Hippocampal formation (tissue), 2 donors: ENCODE data around the gene NFKB1.

Experiments
- DNase-seq, 2 donors: peaks; one replicate each; lab custom pipeline; 2025; lab: John Stamatoyannopoulos, UW

NFKB1 gene

DNA sequence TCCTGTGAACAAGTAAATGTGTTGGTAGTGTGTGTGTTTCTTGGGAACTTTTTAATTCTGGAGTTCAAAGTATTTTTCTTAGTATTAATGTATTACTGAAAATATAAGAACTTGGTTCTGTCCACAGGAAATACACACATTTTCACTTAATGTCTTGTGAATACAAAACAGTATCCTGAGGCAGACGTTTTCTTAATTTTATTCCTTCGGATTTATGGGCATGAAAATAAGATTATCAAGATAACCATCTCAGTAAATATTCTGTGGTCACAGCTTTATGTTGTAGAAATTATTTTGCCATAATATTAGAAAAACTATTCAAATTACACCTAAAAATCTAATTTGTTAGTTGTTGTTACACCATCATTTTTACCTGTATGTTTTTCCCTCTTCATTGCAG, 29.8 kb downstream of the NFKB1 start:
- DNase-seq: no peak

- DNase-seq: no peak
Measured at GRCh38 chr4:102531462-102531861, 30.3 kb downstream of the NFKB1 start.

GRCh38 chr4:102533348-102533747, 32.2 kb downstream of the NFKB1 start:
- DNase-seq: no peak

GRCh38 chr4:102533904-102534303, 32.7 kb downstream of the NFKB1 start:
- no peak for DNase-seq

GRCh38 chr4:102534845-102535244, 33.7 kb downstream of the NFKB1 start:
- DNase-seq: no peak

- DNase-seq: no peak
Measured at GRCh38 chr4:102535398-102536082, 34.4 kb downstream of the NFKB1 start.

DNA sequence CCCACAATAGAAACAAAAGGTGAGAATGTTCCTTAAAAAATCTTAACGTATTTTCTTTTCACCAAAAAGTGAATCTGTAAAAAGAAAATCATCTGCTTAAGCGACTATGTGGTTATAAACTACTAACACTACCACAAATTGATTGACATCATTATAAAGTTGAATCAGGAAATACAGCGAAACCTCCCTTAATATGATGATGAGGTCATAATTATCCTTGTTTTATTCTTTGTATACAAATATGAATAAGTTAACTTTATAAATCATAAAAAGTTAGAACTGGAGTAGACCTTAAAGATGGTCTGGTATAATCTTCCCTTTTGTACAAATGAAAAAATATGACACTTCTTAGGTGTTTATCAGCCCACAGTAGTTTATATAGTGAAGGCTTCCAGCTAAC, 35.6 kb downstream of the NFKB1 start:
- DNase-seq: no peak

DNA sequence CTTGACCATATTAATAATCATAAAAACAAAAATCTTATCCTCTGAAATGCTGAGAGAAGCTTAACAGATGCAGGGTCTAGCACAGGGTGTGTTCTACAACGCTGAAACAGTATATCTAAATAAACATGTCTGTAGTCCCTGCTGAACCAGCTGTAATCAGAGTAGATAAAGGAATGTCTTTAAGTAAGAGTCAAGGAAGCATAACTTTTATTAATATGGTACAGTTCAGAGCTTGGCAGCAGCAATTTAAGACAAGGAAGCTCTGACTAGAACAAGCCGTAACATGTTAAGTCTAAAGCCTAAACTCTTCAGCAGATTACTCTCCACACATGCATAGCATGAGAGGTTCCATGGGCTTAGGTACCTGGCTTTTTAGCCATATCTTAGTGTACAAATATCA, 36.1 kb downstream of the NFKB1 start:
- DNase-seq: no peak

GRCh38 chr4:102541697-102542096, 40.5 kb downstream of the NFKB1 start:
- DNase-seq: peak in 1 of 2 donors; percentile 6

- DNase-seq: no peak
Measured at GRCh38 chr4:102543030-102543928, 42.1 kb downstream of the NFKB1 start.

GRCh38 chr4:102546635-102547034, 45.5 kb downstream of the NFKB1 start:
- DNase-seq: no peak

GRCh38 chr4:102547973-102548372, 46.8 kb downstream of the NFKB1 start:
- DNase-seq: no peak

DNA sequence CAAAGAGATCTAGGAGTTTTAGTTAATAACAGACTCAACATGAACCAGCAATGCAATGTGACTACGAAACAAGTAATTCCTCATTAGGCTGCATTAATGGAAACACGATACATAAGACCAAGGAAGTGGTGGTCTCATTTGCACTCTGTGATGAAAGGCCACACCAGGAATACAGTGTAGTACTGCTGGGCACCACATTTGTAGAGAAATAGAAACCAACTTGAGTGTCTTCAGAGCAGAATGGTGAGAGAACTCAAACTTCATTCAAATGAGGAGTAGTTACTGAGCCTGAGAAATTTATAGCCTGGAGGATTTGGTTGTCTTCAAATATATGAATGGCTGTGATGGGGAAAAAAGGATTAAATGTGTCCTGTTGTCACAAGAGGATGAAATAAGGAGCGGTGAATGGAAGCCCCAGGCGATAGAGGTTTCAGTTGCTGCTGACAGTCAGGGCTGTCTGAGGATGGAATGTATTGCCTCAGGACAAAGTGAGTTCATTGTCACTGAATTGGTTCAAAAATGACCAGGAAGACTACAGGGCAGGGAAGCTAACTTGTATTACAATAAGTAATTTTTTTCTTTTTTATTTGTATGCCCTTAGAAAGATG, 50.9 kb downstream of the NFKB1 start:
- DNase-seq: no peak

DNA sequence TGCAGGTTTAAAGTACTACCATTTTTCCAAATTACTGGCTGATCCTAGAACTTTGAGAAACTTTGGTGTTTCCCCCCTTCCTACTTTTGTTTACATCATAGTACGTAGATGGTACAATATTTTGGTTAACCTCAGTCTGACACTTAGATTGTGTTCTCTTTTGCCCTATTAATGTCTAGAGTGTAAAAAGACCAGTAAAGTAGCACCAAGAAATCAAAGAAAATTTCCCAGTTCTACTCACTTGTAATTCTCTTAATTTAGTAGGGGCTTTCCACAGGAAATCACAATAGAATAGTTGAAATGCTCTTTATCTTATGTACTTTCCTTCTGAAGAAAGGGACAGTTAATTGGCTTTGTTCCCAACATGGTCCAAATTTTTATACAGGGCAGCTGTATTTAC, 51.6 kb downstream of the NFKB1 start:
- DNase-seq: no peak

DNA sequence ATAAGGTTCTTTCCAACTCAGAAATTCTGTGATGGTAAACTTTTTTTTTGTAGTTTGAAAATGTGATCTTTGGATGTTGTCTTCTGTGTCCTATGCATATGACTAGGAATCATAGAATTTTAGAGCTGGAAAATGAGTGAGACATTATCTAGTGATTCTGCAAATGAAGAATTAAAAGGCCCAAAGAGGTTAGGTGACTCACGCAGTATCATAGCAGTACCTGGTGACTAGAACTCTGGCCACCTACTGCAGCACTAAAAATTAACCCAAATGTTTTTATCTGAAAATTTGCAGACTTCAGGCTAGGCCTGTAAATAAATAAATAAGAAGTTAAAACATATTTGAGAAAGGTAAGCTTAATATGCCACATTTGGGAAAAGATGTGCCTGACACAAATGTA, 52.8 kb downstream of the NFKB1 start:
- no peak for DNase-seq

DNA sequence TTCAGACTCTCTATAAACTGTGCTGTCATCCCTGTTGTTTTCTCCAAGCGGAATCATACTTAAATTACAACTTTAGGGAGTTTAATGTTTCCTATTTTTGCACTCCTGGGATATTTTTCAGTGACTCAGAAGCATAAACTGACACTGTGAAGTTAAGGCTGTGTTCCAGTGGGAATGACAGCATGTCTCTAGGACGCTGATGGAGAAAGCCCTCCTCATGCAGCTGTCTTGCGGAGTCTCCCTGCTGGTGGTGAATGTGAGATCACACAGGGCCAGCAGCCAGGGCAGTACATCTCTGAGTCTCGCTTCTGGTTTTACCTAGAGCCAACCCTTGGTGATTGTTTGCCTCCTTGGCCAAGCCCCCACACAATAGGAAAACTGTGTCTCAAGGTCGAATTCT, 53.3 kb downstream of the NFKB1 start:
- DNase-seq: peak in 1 of 2 donors; percentile 23

DNA sequence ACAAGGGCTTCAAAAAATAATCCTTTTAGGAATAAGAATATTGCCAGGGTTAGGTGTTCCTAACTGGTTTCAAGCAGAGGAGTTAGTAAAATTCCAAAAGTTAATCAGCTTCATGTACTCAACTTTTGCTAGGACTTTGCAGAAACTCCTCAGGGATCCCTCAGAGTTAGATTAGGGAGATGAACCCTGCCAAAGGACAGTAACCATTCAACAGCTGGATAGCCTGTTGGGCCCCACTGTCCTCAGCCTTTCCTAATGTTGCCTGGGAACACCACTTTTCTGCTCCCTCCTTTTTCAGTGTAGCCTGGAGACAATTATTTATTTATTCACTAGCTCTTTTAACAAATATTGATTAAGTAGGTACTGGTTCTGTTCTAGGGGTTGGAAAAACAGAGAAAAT, 53.8 kb downstream of the NFKB1 start:
- no peak for DNase-seq

DNA sequence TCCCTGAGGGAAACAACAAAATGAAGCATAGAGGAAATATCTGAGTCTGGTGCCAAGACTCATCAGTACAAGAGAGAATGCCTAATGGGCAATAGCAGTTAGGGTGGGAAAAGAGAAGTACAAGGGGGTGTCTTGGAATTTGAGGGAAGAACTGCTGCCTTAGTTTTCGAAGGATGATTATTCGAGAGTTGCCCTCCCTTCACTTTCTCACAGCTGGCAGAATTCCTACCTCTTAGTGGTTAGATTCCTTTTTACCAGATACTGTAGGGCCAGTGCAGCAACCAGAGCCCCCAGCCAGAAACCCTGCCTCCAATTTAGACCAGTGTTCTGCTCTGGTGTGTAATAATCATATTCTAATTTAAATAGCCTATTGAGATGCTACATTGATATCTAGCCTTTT, 56.5 kb downstream of the NFKB1 start:
- no peak for DNase-seq

- DNase-seq: no peak
Measured at GRCh38 chr4:102560115-102560514, 59.0 kb downstream of the NFKB1 start.

DNA sequence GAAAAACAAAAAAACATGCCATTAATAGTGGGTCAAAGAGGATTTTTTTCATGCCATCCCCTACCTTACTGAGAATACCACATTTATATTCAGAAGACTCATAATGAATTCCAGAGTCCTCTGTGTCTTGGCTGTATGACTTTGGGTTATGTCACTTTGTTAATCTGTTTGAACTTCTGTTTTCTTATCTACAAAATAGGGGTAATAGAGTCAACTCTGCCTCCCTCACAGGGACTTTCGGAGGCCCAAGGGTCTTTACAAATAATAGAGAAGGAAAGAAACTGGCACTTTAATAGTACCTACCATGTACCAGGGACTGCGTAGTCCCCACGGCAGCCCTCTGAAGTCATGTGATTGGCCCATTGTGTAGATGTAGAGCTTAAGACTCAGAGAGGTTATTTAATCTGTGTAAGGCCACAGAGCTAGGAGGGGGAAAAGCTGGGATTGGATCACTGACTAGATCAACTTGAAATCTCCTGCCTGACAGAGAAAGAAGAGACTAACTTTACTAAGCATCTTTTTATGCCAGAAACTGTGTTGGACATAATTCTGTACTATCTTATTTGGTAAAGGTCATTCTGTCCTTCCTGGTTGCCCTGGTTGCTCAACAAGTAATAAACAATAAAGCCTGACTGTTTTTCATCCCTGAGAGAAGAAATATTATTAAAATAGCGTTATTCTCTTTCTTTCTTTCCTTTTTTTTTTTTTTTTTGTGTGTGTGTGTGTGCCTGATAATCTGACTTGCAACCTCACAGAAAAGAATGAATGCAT, 59.6 kb downstream of the NFKB1 start:
- no peak for DNase-seq

DNA sequence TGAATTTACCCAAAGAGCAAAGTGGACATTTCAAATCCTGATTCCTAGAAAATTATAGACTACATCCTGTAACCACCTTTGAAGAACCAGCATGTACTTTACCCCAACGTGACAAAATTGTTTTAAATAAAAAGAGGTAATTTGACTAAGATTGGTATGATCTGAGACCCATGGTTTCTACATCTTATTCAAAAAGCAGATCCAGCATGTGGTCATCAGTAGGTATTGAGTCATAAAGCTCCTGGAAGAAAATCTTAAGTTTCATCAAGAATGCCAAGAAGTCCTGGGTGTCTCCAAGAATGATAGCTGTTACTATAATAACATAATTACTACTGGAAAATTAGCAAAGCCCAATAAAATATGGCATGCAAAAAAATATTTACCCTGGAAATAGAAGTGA, 61.8 kb downstream of the NFKB1 start:
- DNase-seq: no peak

DNA sequence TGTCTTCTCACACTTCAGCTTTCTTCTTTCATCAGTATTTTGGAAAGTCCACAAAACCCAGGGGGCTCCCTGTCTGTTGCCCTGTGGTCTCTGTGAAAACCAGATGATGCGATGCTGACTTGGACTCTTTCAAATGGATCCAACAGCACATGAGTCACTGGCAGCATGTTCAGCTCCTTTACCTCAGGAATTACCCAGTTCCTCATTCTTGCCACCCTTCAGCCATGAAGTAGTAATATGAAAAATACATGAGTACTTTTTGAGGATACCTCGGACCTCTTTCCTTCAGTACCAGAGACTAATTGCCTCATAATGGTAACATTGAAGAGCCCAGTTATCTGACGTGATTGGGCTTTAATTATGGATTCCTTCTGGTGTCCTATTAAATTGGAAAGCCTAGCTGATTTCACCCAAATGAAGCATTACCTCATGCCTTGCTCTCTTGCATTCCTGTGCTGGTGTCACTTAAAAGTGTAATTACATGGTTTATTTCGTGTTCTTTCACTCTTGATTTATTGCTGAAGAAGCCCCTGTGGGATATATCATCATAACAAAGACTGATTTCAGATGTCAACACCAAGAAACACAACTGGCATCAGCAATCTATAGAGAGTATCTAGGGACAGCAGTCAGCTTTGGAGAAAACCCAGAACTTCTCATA, 63.4 kb downstream of the NFKB1 start:
- DNase-seq: no peak
